T1000 (cell line): Measurements from ENCODE around the gene SCAP.
"Not testable (repeated sequence)": the region's sequence is repeated elsewhere in the genome, so short reads cannot be mapped to it uniquely, and the experiment has no call there.

Experiments used
- DNase-seq: peaks from one replicate; lab custom pipeline; 2025; ENCODE audit warnings: mixed read lengths; lab: John Stamatoyannopoulos, UW

SCAP gene

GRCh38 chr3:47475570-47476329 is at the start of gene SCAP:
Gene SCAP, minus strand, starts transcription at chr3:47475941. Its CDS starts 32,948 bp downstream, at chr3:47442993.
- DNase-seq, result peak; percentile 91

GRCh38 chr3:47523310-47524073 is 47.8 kb upstream of the SCAP start:
- no peak for DNase-seq

GRCh38 chr3:47522082-47522987 is 46.6 kb upstream of the SCAP start:
- peak; percentile 81 for DNase-seq

GRCh38 chr3:47520756-47521155 is 45.0 kb upstream of the SCAP start:
- DNase-seq, result no peak

- DNase-seq, result no peak
These were observed 42.2 kb upstream of the SCAP start for GRCh38 chr3:47517937-47518336.

GRCh38 chr3:47515864-47516319 is 40.2 kb upstream of the SCAP start:
- no peak for DNase-seq

- DNase-seq, result no peak
These were observed 39.4 kb upstream of the SCAP start for GRCh38 chr3:47515100-47515499.

- peak; percentile 99 for DNase-seq
These were observed 37.6 kb upstream of the SCAP start, which contains the start of gene ELP6 for GRCh38 chr3:47513125-47513929. Gene ELP6, minus strand, starts transcription at chr3:47513712. Its CDS starts 122 bp downstream, at chr3:47513590.

GRCh38 chr3:47512416-47513124 is 36.8 kb upstream of the SCAP start:
- DNase-seq, result no peak

- not testable (repeated sequence) for DNase-seq
These were observed 29.5 kb upstream of the SCAP start for GRCh38 chr3:47505267-47505666.

- no peak for DNase-seq
These were observed 28.4 kb upstream of the SCAP start for GRCh38 chr3:47504113-47504512.

- no peak for DNase-seq
These were observed 27.3 kb upstream of the SCAP start for GRCh38 chr3:47503033-47503432.

- DNase-seq, result no peak
These were observed 21.2 kb upstream of the SCAP start for GRCh38 chr3:47496892-47497291.

- no peak for DNase-seq
These were observed 20.1 kb upstream of the SCAP start for GRCh38 chr3:47495886-47496285.

- no peak for DNase-seq
These were observed 19.4 kb upstream of the SCAP start for GRCh38 chr3:47495111-47495510.

GRCh38 chr3:47491777-47492176 is 16.0 kb upstream of the SCAP start:
- no peak for DNase-seq

GRCh38 chr3:47491186-47491585 is 15.4 kb upstream of the SCAP start:
- DNase-seq, result no peak

GRCh38 chr3:47487265-47487664 is 11.5 kb upstream of the SCAP start:
- no peak for DNase-seq

- peak; percentile 28 for DNase-seq
These were observed 10.1 kb upstream of the SCAP start for GRCh38 chr3:47485812-47486211.

- DNase-seq, result no peak
These were observed 6.6 kb upstream of the SCAP start for GRCh38 chr3:47482366-47482765.
